SJSA1 (cell line): ENCODE results near the gene PTPRC. TPM values are rescaled to one million over a fixed set of nuclear protein-coding genes. Genes with fewer than 3 reads are reported as not detected.

ENCODE experiments used
- DNase-seq, 2 experiments: peaks; one replicate each; pipeline ENCODE4 v3.0.0-alpha.2; 2015 to 2020; ENCODE audit warnings: low spot score in 2 of 2, low read depth in 1 of 2
- H3K27ac ChIP-seq: fragments of 250-450 bp; sonication (Bioruptor Pico); 2 replicates; pipeline ENCODE4 v1.5.1; 2020; ENCODE audit warnings: mild to moderate bottlenecking, moderate library complexity
- H3K27me3 ChIP-seq: fragments of 250-450 bp; sonication (Bioruptor Pico); replicated peaks from 2 replicates; pipeline ENCODE4 v1.5.1; 2020; ENCODE audit warnings: mild to moderate bottlenecking, moderate library complexity
- H3K36me3 ChIP-seq: fragments of 250-450 bp; sonication (Bioruptor Pico); 2 replicates; pipeline ENCODE4 v1.5.1; 2020; ENCODE audit warnings: mild to moderate bottlenecking
- H3K4me1 ChIP-seq: fragments of 250-450 bp; sonication (Bioruptor Pico); replicated peaks from 2 replicates; pipeline ENCODE4 v1.6.1; 2021; ENCODE audit warnings: mild to moderate bottlenecking
- H3K4me3 ChIP-seq: fragments of 250-450 bp; sonication (Bioruptor Pico); 2 replicates; pipeline ENCODE4 v1.5.1; 2020; ENCODE audit warnings: mild to moderate bottlenecking
- H3K9me3 ChIP-seq: fragments of 250-450 bp; sonication (Bioruptor Pico); replicated peaks from 2 replicates; pipeline ENCODE4 v1.5.1; 2020; ENCODE audit warnings: mild to moderate bottlenecking
- total RNA-seq: library from RNA; depleted of rRNA; stranded (reverse); fragments of >200 nt; shearing (Covaris generic); gene quantifications from 2 replicates; pipeline ENCODE4 v1.2.3, GENCODE V29; 2014

Gene PTPRC
- total RNA-seq, 1 experiment from 2014 or later = not detected

GRCh38 chr1:198680174-198680875 lies 41.5 kb downstream of the PTPRC start:
- Histone ChIP-seq H3K27ac (no peak overlapping the region), H3K36me3 (no peaks in the 10 kb centered on the region), H3K9me3 (no peaks in the 10 kb centered on the region), H3K27me3 (no peaks in the 10 kb centered on the region), H3K4me1 (peaks cover 18% of the 10 kb centered on the region), H3K4me3 (no peak overlapping the region)
- no peak for DNase-seq

GRCh38 chr1:198681252-198681651 lies 42.4 kb downstream of the PTPRC start:
- Histone ChIP-seq H3K27ac (peak overlapping the region; percentile 57), H3K4me1 (peaks cover 18% of the 10 kb centered on the region), H3K36me3 (no peaks in the 10 kb centered on the region), H3K4me3 (no peak overlapping the region), H3K9me3 (no peaks in the 10 kb centered on the region), H3K27me3 (no peaks in the 10 kb centered on the region)
- no peak for DNase-seq

GRCh38 chr1:198681831-198682759 lies 43.3 kb downstream of the PTPRC start:
- no peaks in the 10 kb centered on the region for H3K27me3 ChIP-seq
- H3K36me3 ChIP-seq = no peaks in the 10 kb centered on the region
- H3K4me3 ChIP-seq = peak overlapping the region; percentile 8; the same call in 1 of the 2 replicates
- DNase-seq = peak; percentile 68 to 71
- H3K9me3 ChIP-seq = no peaks in the 10 kb centered on the region
- peak overlapping the region; percentile 57 for H3K27ac ChIP-seq
- H3K4me1 ChIP-seq = peaks cover 18% of the 10 kb centered on the region

GRCh38 chr1:198682850-198683249 lies 44.0 kb downstream of the PTPRC start:
- H3K27ac ChIP-seq = no peak overlapping the region
- no peaks in the 10 kb centered on the region for H3K36me3 ChIP-seq
- H3K27me3 ChIP-seq = no peaks in the 10 kb centered on the region
- no peaks in the 10 kb centered on the region for H3K9me3 ChIP-seq
- DNase-seq = no peak
- peaks cover 18% of the 10 kb centered on the region for H3K4me1 ChIP-seq
- H3K4me3 ChIP-seq = no peak overlapping the region

- Histone ChIP-seq H3K36me3 (no peaks in the 10 kb centered on the region), H3K4me3 (no peak overlapping the region), H3K9me3 (no peaks in the 10 kb centered on the region), H3K27ac (no peak overlapping the region), H3K4me1 (peaks cover 18% of the 10 kb centered on the region), H3K27me3 (no peaks in the 10 kb centered on the region)
- no peak for DNase-seq
Measured at GRCh38 chr1:198683449-198683848, 44.6 kb downstream of the PTPRC start.

GRCh38 chr1:198686069-198686728 lies 47.4 kb downstream of the PTPRC start:
- Histone ChIP-seq H3K4me1 (peaks cover 17% of the 10 kb centered on the region), H3K9me3 (no peaks in the 10 kb centered on the region), H3K36me3 (no peaks in the 10 kb centered on the region), H3K27ac (no peak overlapping the region), H3K4me3 (no peak overlapping the region), H3K27me3 (no peaks in the 10 kb centered on the region)
- peak in 1 of 2 experiments; percentile 40 for DNase-seq

- Histone ChIP-seq H3K4me1 (peaks cover 5% of the 10 kb centered on the region), H3K27me3 (no peaks in the 10 kb centered on the region), H3K9me3 (no peaks in the 10 kb centered on the region), H3K4me3 (no peak overlapping the region), H3K27ac (no peak overlapping the region), H3K36me3 (no peaks in the 10 kb centered on the region)
- DNase-seq = no peak
Measured at GRCh38 chr1:198687429-198687828, 48.6 kb downstream of the PTPRC start.

- no peak for DNase-seq
- H3K4me1 ChIP-seq = no peaks in the 10 kb centered on the region
- no peak overlapping the region for H3K4me3 ChIP-seq
- H3K36me3 ChIP-seq = no peaks in the 10 kb centered on the region
- no peaks in the 10 kb centered on the region for H3K9me3 ChIP-seq
- no peaks in the 10 kb centered on the region for H3K27me3 ChIP-seq
- no peak overlapping the region for H3K27ac ChIP-seq
Measured at GRCh38 chr1:198691063-198691462, 52.2 kb downstream of the PTPRC start.

GRCh38 chr1:198693321-198693720 lies 54.5 kb downstream of the PTPRC start:
- no peak for DNase-seq
- Histone ChIP-seq H3K27me3 (no peaks in the 10 kb centered on the region), H3K4me1 (no peaks in the 10 kb centered on the region), H3K4me3 (no peak overlapping the region), H3K9me3 (no peaks in the 10 kb centered on the region), H3K27ac (no peak overlapping the region), H3K36me3 (no peaks in the 10 kb centered on the region)

- no peaks in the 10 kb centered on the region for H3K27me3 ChIP-seq
- DNase-seq = no peak
- H3K27ac ChIP-seq = no peak overlapping the region
- H3K9me3 ChIP-seq = no peaks in the 10 kb centered on the region
- no peaks in the 10 kb centered on the region for H3K36me3 ChIP-seq
- H3K4me3 ChIP-seq = no peak overlapping the region
- peaks cover 4% of the 10 kb centered on the region for H3K4me1 ChIP-seq
Measured at GRCh38 chr1:198694542-198694941, 55.7 kb downstream of the PTPRC start.

GRCh38 chr1:198696211-198696610 lies 57.4 kb downstream of the PTPRC start:
- no peak for DNase-seq
- no peaks in the 10 kb centered on the region for H3K9me3 ChIP-seq
- H3K27ac ChIP-seq = no peak overlapping the region
- H3K4me1 ChIP-seq = peaks cover 18% of the 10 kb centered on the region
- H3K36me3 ChIP-seq = no peaks in the 10 kb centered on the region
- H3K27me3 ChIP-seq = no peaks in the 10 kb centered on the region
- no peak overlapping the region for H3K4me3 ChIP-seq

- Histone ChIP-seq H3K4me1 (peaks cover 19% of the 10 kb centered on the region), H3K27ac (no peak overlapping the region), H3K27me3 (no peaks in the 10 kb centered on the region), H3K9me3 (no peaks in the 10 kb centered on the region), H3K4me3 (no peak overlapping the region), H3K36me3 (no peaks in the 10 kb centered on the region)
- DNase-seq = peak; percentile 39 to 50
Measured at GRCh38 chr1:198699167-198700015, 60.6 kb downstream of the PTPRC start.

GRCh38 chr1:198700016-198700392 lies 61.2 kb downstream of the PTPRC start:
- H3K4me1 ChIP-seq = peaks cover 19% of the 10 kb centered on the region
- peak in 1 of 2 experiments; percentile 41 for DNase-seq
- no peak overlapping the region for H3K4me3 ChIP-seq
- no peaks in the 10 kb centered on the region for H3K9me3 ChIP-seq
- no peaks in the 10 kb centered on the region for H3K36me3 ChIP-seq
- H3K27me3 ChIP-seq = no peaks in the 10 kb centered on the region
- peak overlapping the region; percentile 43 for H3K27ac ChIP-seq
